IMR-90 (cell line): ENCODE measurements around the gene PLIN5. TPM values are rescaled to one million over a fixed set of nuclear protein-coding genes. Genes with fewer than 3 reads are reported as not detected.

ENCODE experiments used
- ATAC-seq: fragments of 200-7000 bp; cut with Tn5 transposase; 2 replicates; pipeline ENCODE4 v1.9.1; 2020; ENCODE audit warnings: low read depth, mild to moderate bottlenecking, moderate library complexity
- BruUV-seq: library from RNA; stranded (reverse); fragments of 400-500 nt; replicated peaks from 2 replicates; lab custom pipeline; 2021; lab: Mats Ljungman, UMichigan
- CTCF ChIA-PET: fragments of 300-600 bp; formaldehyde crosslinking; extraction: SDS; loops from one replicate; lab custom pipeline; 2021; ENCODE audit warnings: antibody characterized with exemption; lab: Yijun Ruan, JAX
- POLR2A ChIA-PET: fragments of 300-600 bp; sonication (Branson Sonifier 250); formaldehyde crosslinking; loops from one replicate; lab custom pipeline; 2022; ENCODE audit warnings: antibody characterized with exemption; ENCODE audit not compliant: unreplicated experiment; lab: Charles Lee
- DNase-seq: peaks from one replicate; pipeline ENCODE4 v3.0.0; 2013
- H2AFZ ChIP-seq: replicated peaks from 2 replicates; pipeline ENCODE3; 2013; ENCODE audit warnings: low read length, mild to moderate bottlenecking; ENCODE audit not compliant: poor library complexity
- H2AK5ac ChIP-seq: 2 replicates; pipeline ENCODE4 v1.6.1; 2013; ENCODE audit warnings: low read depth, low read length, inconsistent platforms
- H2AK9ac ChIP-seq: replicated peaks from 2 replicates; pipeline ENCODE3; 2013; ENCODE audit warnings: mild to moderate bottlenecking, low read depth, low read length, moderate library complexity; ENCODE audit not compliant: poor library complexity
- H2BK120ac ChIP-seq: 2 replicates; pipeline ENCODE4 v1.6.1; 2013; ENCODE audit warnings: low read depth, low read length, inconsistent platforms
- H2BK15ac ChIP-seq: 3 replicates; pipeline ENCODE4 v1.6.1; 2013; ENCODE audit warnings: low read depth, low read length, inconsistent platforms
- H2BK20ac ChIP-seq: 2 replicates; pipeline ENCODE4 v1.6.1; 2013; ENCODE audit warnings: low read depth, mild to moderate bottlenecking, inconsistent platforms, low read length, moderate library complexity
- H2BK5ac ChIP-seq: 2 replicates; pipeline ENCODE4 v1.6.1; 2013; ENCODE audit warnings: mild to moderate bottlenecking, low read depth, low read length, inconsistent platforms; ENCODE audit not compliant: poor library complexity, severe bottlenecking
- H3K14ac ChIP-seq: replicated peaks from 2 replicates; pipeline ENCODE4 v1.6.1; 2013; ENCODE audit warnings: low read depth, low read length, inconsistent platforms
- H3K18ac ChIP-seq: 2 replicates; pipeline ENCODE4 v1.6.1; 2013; ENCODE audit warnings: low read depth, low read length, control low read depth
- H3K23ac ChIP-seq: 2 replicates; pipeline ENCODE4 v1.6.1; 2013; ENCODE audit warnings: low read depth, low read length, inconsistent platforms
- H3K27ac ChIP-seq: 2 replicates; pipeline ENCODE4 v1.5.1; 2013; ENCODE audit warnings: mild to moderate bottlenecking, control low read depth, low read length; ENCODE audit not compliant: insufficient read depth
- H3K27me3 ChIP-seq: 2 replicates; pipeline ENCODE4 v1.6.1; 2013; ENCODE audit warnings: low read length; ENCODE audit not compliant: control insufficient read depth, insufficient read depth
- H3K36me3 ChIP-seq: 2 replicates; pipeline ENCODE4 v1.6.1; 2013; ENCODE audit warnings: low read length, mixed read lengths; ENCODE audit not compliant: control insufficient read depth, insufficient read depth
- H3K4ac ChIP-seq: 2 replicates; pipeline ENCODE4 v1.6.1; 2013; ENCODE audit warnings: low read depth, low read length, inconsistent platforms
- H3K4me1 ChIP-seq: 2 replicates; pipeline ENCODE4 v1.6.1; 2013; ENCODE audit warnings: low read length, mixed read lengths; ENCODE audit not compliant: control insufficient read depth, insufficient read depth
- H3K4me2 ChIP-seq: 2 replicates; pipeline ENCODE4 v1.6.1; 2013; ENCODE audit warnings: low read depth, mild to moderate bottlenecking, control low read depth, low read length, moderate library complexity
- H3K4me3 ChIP-seq: 2 replicates; pipeline ENCODE4 v1.5.1; 2013; ENCODE audit warnings: low read depth, mild to moderate bottlenecking, control low read depth, low read length, moderate library complexity; ENCODE audit not compliant: insufficient read depth
- H3K56ac ChIP-seq: 2 replicates; pipeline ENCODE4 v1.6.1; 2013; ENCODE audit warnings: low read length, inconsistent platforms; ENCODE audit not compliant: insufficient read depth; ENCODE audit errors: extremely low read depth
- H3K79me1 ChIP-seq, 2 experiments: 2 replicates each; pipeline ENCODE4 v1.6.1; 2013; ENCODE audit warnings: low read length in 2 of 2, inconsistent platforms in 1 of 2, low read depth in 1 of 2
- H3K9ac ChIP-seq: 2 replicates; pipeline ENCODE4 v1.6.1; 2013; ENCODE audit warnings: low read depth, low read length, control low read depth
- H3K9me1 ChIP-seq: 2 replicates; pipeline ENCODE4 v1.6.1; 2013; ENCODE audit warnings: low read length, inconsistent platforms; ENCODE audit not compliant: insufficient read depth
- H3K9me3 ChIP-seq: 2 replicates; pipeline ENCODE4 v1.6.1; 2013; ENCODE audit warnings: low read length; ENCODE audit not compliant: control insufficient read depth, insufficient read depth
- H4K20me1 ChIP-seq: 2 replicates; pipeline ENCODE4 v1.6.1; 2013; ENCODE audit warnings: low read length, inconsistent platforms; ENCODE audit not compliant: insufficient read depth
- H4K5ac ChIP-seq: 2 replicates; pipeline ENCODE4 v1.6.1; 2013; ENCODE audit warnings: mild to moderate bottlenecking, low read depth, low read length, control low read depth
- H4K8ac ChIP-seq, 2 experiments: 2 replicates each; pipeline ENCODE4 v1.6.1; 2013; ENCODE audit warnings: low read depth in 2 of 2, low read length in 2 of 2, control low read depth in 1 of 2, inconsistent platforms in 1 of 2
- H4K91ac ChIP-seq: 2 replicates; pipeline ENCODE4 v1.6.1; 2013; ENCODE audit warnings: low read depth, low read length, inconsistent platforms; ENCODE audit not compliant: insufficient read depth
- FOS ChIP-seq: fragments of 150-350 bp; IDR thresholded peaks from 2 replicates; pipeline ENCODE4 v1.6.1; 2016; ENCODE audit warnings: low read depth, low read length
- MAZ ChIP-seq: IDR thresholded peaks from 2 replicates; pipeline ENCODE4 v1.6.1; 2012; ENCODE audit warnings: low read depth, mild to moderate bottlenecking, low read length, improper control_type of control experiment, moderate library complexity, borderline replicate concordance
- NFE2L2 ChIP-seq: fragments of 150-350 bp; IDR thresholded peaks from 2 replicates; pipeline ENCODE4 v1.6.1; 2016; ENCODE audit warnings: low read depth, mild to moderate bottlenecking, low read length
- POLR2A ChIP-seq: IDR thresholded peaks from 2 replicates; pipeline ENCODE4 v1.6.1; 2012; ENCODE audit warnings: mild to moderate bottlenecking, low read depth, low read length
- RAD21 ChIP-seq: IDR thresholded peaks from 2 replicates; pipeline ENCODE4 v1.6.1; 2012; ENCODE audit warnings: low read length, improper control_type of control experiment
- SMC3 ChIP-seq: fragments of 150-350 bp; IDR thresholded peaks from 2 replicates; pipeline ENCODE4 v1.6.1; 2016; ENCODE audit warnings: low read depth, mild to moderate bottlenecking, antibody characterized with exemption, low read length, moderate library complexity
- USF2 ChIP-seq: fragments of 150-350 bp; IDR thresholded peaks from 2 replicates; pipeline ENCODE4 v1.6.1; 2017; ENCODE audit warnings: mild to moderate bottlenecking, antibody characterized with exemption, low read length, low read depth
- WGBS, 2 experiments: methylation state at CpG; one replicate each; pipeline versions ENCODE4 v1.1.5 to v1.1.7; 2013; ENCODE audit warnings: missing lambda C conversion rate in 2 of 2; ENCODE audit not compliant: insufficient read length in 1 of 2; ENCODE audit errors: extremely low coverage in 2 of 2; 5-methylcytosine and 5-hydroxymethylcytosine counted together
- dilution Hi-C: fragments of 300-500 bp; cut with HindIII; formaldehyde crosslinking; loops from one replicate; pipeline ENCODE4 v1.14.3; 2018; ENCODE audit warnings: low sequenced_read_pairs; ENCODE audit not compliant: unreplicated experiment
- in situ Hi-C: fragments of 300-500 bp; cut with MboI; formaldehyde crosslinking; loops from 3 replicates; pipeline ENCODE4 v1.14.3; 2019; ENCODE audit warnings: low sequenced_read_pairs, inconsistent platforms, mixed read lengths
- intact Hi-C: fragments of 100-400 bp; cut with micrococcal nuclease; formaldehyde crosslinking; loops from 2 replicates; pipeline ENCODE4 v1.10.0; 2022
- polyA plus RNA-seq, 3 experiments: library from polyadenylated mRNA; depleted of rRNA; stranded (reverse); fragments of >200 nt; gene quantifications; 2 replicates each; pipeline ENCODE4 v1.2.3, GENCODE V29; 2012; ENCODE audit warnings: low replicate concordance in 1 of 3
- total RNA-seq: library from RNA; depleted of rRNA; stranded (reverse); fragments of >200 nt; gene quantifications from 2 replicates; pipeline ENCODE4 v1.2.3, GENCODE V29; 2012

PLIN5 gene
- total and polyA plus RNA-seq, 2 of the 4 experiments (the other 2 are of a cell fraction) = not detected

GRCh38 chr19:4577020-4577782 lies 42.2 kb upstream of the PLIN5 start:
- no peak overlapping the region for H3K4me2 ChIP-seq
- TF ChIP-seq FOS (no peak), USF2 (no peak), POLR2A (no peak), SMC3 (no peak), RAD21 (no peak), NFE2L2 (no peak), MAZ (no peak)
- no peak overlapping the region for H4K5ac ChIP-seq
- H2BK15ac ChIP-seq = no peak overlapping the region
- peak overlapping the region; percentile 49 for H2BK120ac ChIP-seq
- peak overlapping the region; percentile 51 for H2AK9ac ChIP-seq
- ChIA-PET POLR2A (no interaction called here), CTCF (interaction anchor here (1.0 to 1.2 kb wide), 3 partner anchors 56 to 60 kb away, joined by 3 read pairs; no protein-coding TSS in a partner anchor)
- H3K4me3 ChIP-seq = no peak overlapping the region
- no peak for DNase-seq
- no peak overlapping the region for H3K56ac ChIP-seq
- peak overlapping the region; percentile 72; the same call in 1 of the 2 replicates for H3K4ac ChIP-seq
- H2AK5ac ChIP-seq = peak overlapping the region; percentile 63; the same call in 1 of the 2 replicates
- H2AFZ ChIP-seq = peak overlapping the region; percentile 77
- peak overlapping the region; percentile 48; the same call in 1 of the 2 replicates for H2BK20ac ChIP-seq
- in situ Hi-C loops (loop anchor here (5.0 kb wide), 1 partner anchor 60 kb away; the partner anchor contains the start of gene TNFAIP8L1), intact Hi-C loops (no loop called here), dilution Hi-C loops (no loop called here)
- H2BK5ac ChIP-seq = no peak overlapping the region
- peak overlapping the region in 1 of 2 experiments; percentile 48; a peak in 1 of 4 replicates for H4K8ac ChIP-seq
- ATAC-seq = no peak
- no peak overlapping the region for H3K14ac ChIP-seq
- 100% methylated on average over 1 of the region's 5 CpGs; no CpG with 5 or more reads in 1 of the 2 experiments for WGBS, 2 experiments
- H3K27ac ChIP-seq = no peak overlapping the region
- no peaks in the 10 kb centered on the region for H3K79me1 ChIP-seq
- no peak overlapping the region; the same call in 1 of the 2 replicates for H3K23ac ChIP-seq
- BruUV-seq = no TSS peak
- peaks cover 30% of the 10 kb centered on the region for H3K27me3 ChIP-seq
- no peak overlapping the region for H4K91ac ChIP-seq
- no peaks in the 10 kb centered on the region for H3K9me3 ChIP-seq
- no peak overlapping the region for H3K9ac ChIP-seq
- no peak overlapping the region for H3K18ac ChIP-seq
- peaks cover 9% of the 10 kb centered on the region for H3K4me1 ChIP-seq
- peaks cover 5% of the 10 kb centered on the region; the same call in 1 of the 2 replicates for H3K9me1 ChIP-seq
- no peaks in the 10 kb centered on the region for H4K20me1 ChIP-seq
- H3K36me3 ChIP-seq = no peaks in the 10 kb centered on the region
